Stimulated activated CD4-positive, alpha-beta T cell treated with anti-CD3 and anti-CD28 coated beads, Interleukin-4, amount 100 ng/mL, for 24 hours (primary cell): ENCODE results near the gene NLRC4.
"Not testable (repeated sequence)": the region's sequence is repeated elsewhere in the genome, so short reads cannot be mapped to it uniquely, and the experiment has no call there.

ENCODE experiments used
- DNase-seq: peaks from one replicate; pipeline ENCODE4 v3.0.0-alpha.2; 2020

Gene NLRC4

GRCh38 chr2:32237996-32238395, 26.7 kb downstream of the NLRC4 start:
- DNase-seq = no peak

GRCh38 chr2:32237488-32237887, 27.2 kb downstream of the NLRC4 start:
- DNase-seq = no peak

- DNase-seq = no peak
Observed at GRCh38 chr2:32235315-32235714, 29.4 kb downstream of the NLRC4 start.

GRCh38 chr2:32231959-32232358, 32.7 kb downstream of the NLRC4 start:
- DNase-seq = no peak

GRCh38 chr2:32229635-32230034, 35.1 kb downstream of the NLRC4 start:
- DNase-seq = no peak

GRCh38 chr2:32228181-32228580, 36.5 kb downstream of the NLRC4 start:
- DNase-seq = no peak

- no peak for DNase-seq
Observed at GRCh38 chr2:32227492-32227891, 37.2 kb downstream of the NLRC4 start.

GRCh38 chr2:32222966-32223365, 41.7 kb downstream of the NLRC4 start:
- DNase-seq = no peak

GRCh38 chr2:32220445-32220844, 44.2 kb downstream of the NLRC4 start:
- no peak for DNase-seq

GRCh38 chr2:32212295-32212694, 52.4 kb downstream of the NLRC4 start:
- no peak for DNase-seq

- DNase-seq = no peak
Observed at GRCh38 chr2:32210767-32211408, 53.8 kb downstream of the NLRC4 start.

- not testable (repeated sequence) for DNase-seq
Observed at GRCh38 chr2:32203428-32203827, 61.3 kb downstream of the NLRC4 start.

- no peak for DNase-seq
Observed at GRCh38 chr2:32200814-32201213, 63.9 kb downstream of the NLRC4 start.

GRCh38 chr2:32192418-32192817, 72.3 kb downstream of the NLRC4 start:
- DNase-seq = no peak

GRCh38 chr2:32189011-32189410, 75.7 kb downstream of the NLRC4 start:
- no peak for DNase-seq

GRCh38 chr2:32182667-32183066, 82.0 kb downstream of the NLRC4 start:
- no peak for DNase-seq
